ENCODE results near the gene SCMH1.
"Not testable (repeated sequence)": the region's sequence is repeated elsewhere in the genome, so short reads cannot be mapped to it uniquely, and the experiment has no call there.

SCMH1 gene

GRCh38 chr1:41222496-41222895 lies 19.6 kb downstream of the SCMH1 start:
- H3K27me3 ChIP-seq (ENCODE audit: insufficient read depth, low read depth, severe bottlenecking): no peaks in the 10 kb centered on the region
- no peak overlapping the region for H3K27ac ChIP-seq
- no peak for TF ChIP-seq CTCF (IDR thresholded peaks at IDR 0.05; ENCODE audit: low read depth, low read length)
- no peak overlapping the region for H3K4me3 ChIP-seq (ENCODE audit: low read depth, low read length)
- peaks cover 22% of the 10 kb centered on the region for H3K36me3 ChIP-seq
- peaks cover 3% of the 10 kb centered on the region for H3K9me3 ChIP-seq (ENCODE audit: severe bottlenecking)
- no peak for DNase-seq

- Histone ChIP-seq H3K36me3 (peaks cover 18% of the 10 kb centered on the region), H3K27ac (no peak overlapping the region), H3K27me3 (ENCODE audit: insufficient read depth, low read depth, severe bottlenecking) (no peaks in the 10 kb centered on the region), H3K4me3 (ENCODE audit: low read depth, low read length) (no peak overlapping the region), H3K9me3 (ENCODE audit: severe bottlenecking) (peaks cover 3% of the 10 kb centered on the region)
- no peak for DNase-seq
- no peak for TF ChIP-seq CTCF (IDR thresholded peaks at IDR 0.05; ENCODE audit: low read depth, low read length)
These were observed 20.1 kb downstream of the SCMH1 start for GRCh38 chr1:41221995-41222394.

DNA sequence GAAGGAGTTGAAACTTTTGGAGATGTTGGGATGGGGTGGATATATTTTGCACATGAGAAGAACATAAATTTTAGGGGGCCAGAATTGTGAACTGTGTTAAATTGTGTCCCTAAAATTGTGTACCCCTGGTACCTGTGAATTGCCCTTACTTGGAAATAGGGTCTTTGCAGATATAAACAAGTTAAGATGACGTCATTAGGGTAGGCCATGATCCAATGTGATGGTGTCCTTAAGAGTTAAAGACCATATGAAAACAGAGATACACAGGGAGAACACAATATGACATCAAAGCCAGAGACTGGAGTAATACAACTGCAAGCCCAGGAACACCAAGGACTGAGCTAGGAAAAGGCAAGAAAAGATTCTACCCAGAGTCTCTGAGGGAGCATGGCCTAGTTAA lies 24.0 kb downstream of the SCMH1 start:
- H3K36me3 ChIP-seq: peaks cover 18% of the 10 kb centered on the region
- peaks cover 3% of the 10 kb centered on the region for H3K9me3 ChIP-seq (ENCODE audit: severe bottlenecking)
- H3K27me3 ChIP-seq (ENCODE audit: insufficient read depth, low read depth, severe bottlenecking): no peaks in the 10 kb centered on the region
- TF ChIP-seq CTCF (IDR thresholded peaks at IDR 0.05; ENCODE audit: low read depth, low read length): no peak
- H3K4me3 ChIP-seq (ENCODE audit: low read depth, low read length): no peak overlapping the region
- H3K27ac ChIP-seq: no peak overlapping the region
- no peak for DNase-seq

- Histone ChIP-seq H3K27me3 (ENCODE audit: insufficient read depth, low read depth, severe bottlenecking) (no peaks in the 10 kb centered on the region), H3K27ac (no peak overlapping the region), H3K4me3 (ENCODE audit: low read depth, low read length) (no peak overlapping the region), H3K36me3 (peaks cover 18% of the 10 kb centered on the region), H3K9me3 (ENCODE audit: severe bottlenecking) (peaks cover 3% of the 10 kb centered on the region)
- DNase-seq: no peak
- TF ChIP-seq CTCF (IDR thresholded peaks at IDR 0.05; ENCODE audit: low read depth, low read length): no peak
These were observed 24.7 kb downstream of the SCMH1 start for GRCh38 chr1:41217441-41217840.

DNA sequence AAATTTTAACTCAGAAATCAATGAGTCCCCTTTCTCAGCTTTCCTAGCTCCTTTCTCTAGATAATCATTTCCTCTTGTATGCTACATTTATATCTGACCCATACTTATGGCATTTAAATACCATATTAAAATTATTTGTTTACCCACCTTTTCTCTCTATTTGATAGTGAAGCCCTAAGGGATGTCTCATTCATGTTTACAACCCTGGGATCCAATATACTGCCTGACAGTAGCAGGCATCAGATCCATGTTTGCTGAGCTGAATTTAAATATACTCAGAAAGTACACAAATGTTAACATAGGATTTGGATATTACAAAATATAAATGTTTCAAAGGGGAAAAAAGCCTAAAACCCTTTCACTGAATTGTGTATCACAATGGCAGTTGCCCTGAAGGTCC lies 26.5 kb downstream of the SCMH1 start:
- no peak for TF ChIP-seq CTCF (IDR thresholded peaks at IDR 0.05; ENCODE audit: low read depth, low read length)
- DNase-seq: no peak
- no peak overlapping the region for H3K4me3 ChIP-seq (ENCODE audit: low read depth, low read length)
- H3K36me3 ChIP-seq: peaks cover 19% of the 10 kb centered on the region
- H3K27me3 ChIP-seq (ENCODE audit: insufficient read depth, low read depth, severe bottlenecking): no peaks in the 10 kb centered on the region
- no peak overlapping the region for H3K27ac ChIP-seq
- peaks cover 3% of the 10 kb centered on the region for H3K9me3 ChIP-seq (ENCODE audit: severe bottlenecking)

GRCh38 chr1:41213341-41213740 lies 28.8 kb downstream of the SCMH1 start:
- Histone ChIP-seq H3K36me3 (peaks cover 2% of the 10 kb centered on the region; the same call in 1 of the 2 replicates), H3K27me3 (ENCODE audit: insufficient read depth, low read depth, severe bottlenecking) (no peaks in the 10 kb centered on the region), H3K9me3 (ENCODE audit: severe bottlenecking) (no peaks in the 10 kb centered on the region), H3K4me3 (ENCODE audit: low read depth, low read length) (no peak overlapping the region), H3K27ac (no peak overlapping the region)
- DNase-seq: no peak
- TF ChIP-seq CTCF (IDR thresholded peaks at IDR 0.05; ENCODE audit: low read depth, low read length): no peak

DNA sequence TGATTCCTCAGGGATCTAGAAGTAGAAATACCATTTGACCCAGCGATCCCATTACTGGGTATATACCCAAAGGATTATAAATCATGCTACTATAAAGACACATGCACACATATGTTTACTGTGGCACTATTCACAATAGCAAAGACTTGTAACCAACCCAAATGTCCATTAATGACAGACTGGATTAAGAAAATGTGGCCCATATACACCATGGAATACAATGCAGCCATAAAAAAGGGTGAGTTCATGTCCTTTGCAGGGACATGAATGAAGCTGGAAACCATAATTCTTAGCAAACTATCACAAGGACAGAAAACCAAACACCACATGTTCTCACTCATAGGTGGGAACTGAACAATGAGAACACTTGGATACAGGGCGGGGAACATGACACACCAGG lies 30.5 kb downstream of the SCMH1 start:
- H3K27ac ChIP-seq; H3K9me3 ChIP-seq (ENCODE audit: severe bottlenecking); H3K27me3 ChIP-seq (ENCODE audit: insufficient read depth, low read depth, severe bottlenecking); DNase-seq; H3K36me3 ChIP-seq; H3K4me3 ChIP-seq (ENCODE audit: low read depth, low read length): not testable (repeated sequence)

DNA sequence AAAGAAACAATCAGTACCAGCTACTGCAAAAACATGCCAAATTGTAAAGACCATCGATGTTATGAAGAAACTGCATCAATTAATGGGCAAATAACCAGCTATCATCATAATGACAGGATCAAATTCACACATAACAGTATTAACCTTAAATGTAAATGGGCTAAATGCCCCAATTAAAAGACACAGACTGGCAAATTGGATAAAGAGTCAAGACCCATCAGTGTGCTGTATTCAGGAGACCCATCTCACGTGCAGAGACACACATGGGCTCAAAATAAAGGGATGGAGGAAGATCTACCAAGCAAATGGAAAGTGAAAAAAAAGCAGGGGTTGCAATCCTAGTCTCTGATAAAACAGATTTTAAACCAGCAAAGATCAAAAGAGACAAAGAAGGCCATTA lies 35.1 kb downstream of the SCMH1 start:
- not testable (repeated sequence) for DNase-seq; H3K9me3 ChIP-seq (ENCODE audit: severe bottlenecking); H3K4me3 ChIP-seq (ENCODE audit: low read depth, low read length); H3K27ac ChIP-seq; H3K36me3 ChIP-seq; H3K27me3 ChIP-seq (ENCODE audit: insufficient read depth, low read depth, severe bottlenecking)
